Mucosa of descending colon (tissue), 3 donors: ENCODE measurements around the gene SLC17A7. TPM values are rescaled to one million over a fixed set of nuclear protein-coding genes. Genes with fewer than 3 reads are reported as not detected.
A peak's percentile ranks its signal among the peaks of the same experiment; 100 is the strongest.

Experiments
- ATAC-seq: fragments of 200-7000 bp; cut with Tn5 transposase; one replicate; pipeline ENCODE4 v1.9.1; 2020; ENCODE audit warnings: mild to moderate bottlenecking, moderate library complexity
- DNase-seq, 3 donors: peaks; one replicate each; pipeline ENCODE4 v3.0.0-alpha.2; 2020
- H3K36me3 ChIP-seq: fragments of 200-600 bp; one replicate; pipeline ENCODE4 v1.8.0; 2021; ENCODE audit warnings: low read depth, mild to moderate bottlenecking
- H3K4me1 ChIP-seq: fragments of 200-600 bp; one replicate; pipeline ENCODE4 v1.8.0; 2021; ENCODE audit warnings: low read depth, mild to moderate bottlenecking
- H3K4me3 ChIP-seq: fragments of 200-600 bp; one replicate; pipeline ENCODE4 v1.8.0; 2021; ENCODE audit warnings: mild to moderate bottlenecking
- H3K9me3 ChIP-seq: fragments of 200-600 bp; one replicate; pipeline ENCODE4 v1.8.0; 2021; ENCODE audit warnings: mild to moderate bottlenecking
- CTCF ChIP-seq: fragments of 200-600 bp; IDR thresholded peaks from one replicate; pipeline ENCODE4 v1.8.0; 2022; ENCODE audit warnings: antibody characterized with exemption, mild to moderate bottlenecking
- intact Hi-C, 2 donors: fragments of 100-400 bp; cut with DNase I in 1 of 2; cut with micrococcal nuclease in 1 of 2; formaldehyde crosslinking; loops; one replicate each; pipeline versions ENCODE4 v1.11.0 to v1.11.1; 2022; cut with DNase I, micrococcal nuclease
- total RNA-seq, 3 donors: library from RNA; stranded (reverse); fragmentation: NEBNext Ultra II Directional in 2 of 3; extraction: Animal tissue kit (Norgen Biotek cat#: 25700) in 2 of 3; gene quantifications; one replicate each; pipeline versions ENCODE4 v1.2.1 to v1.2.4, GENCODE V29; 2021 to 2023
- donor health status: DM: no; HTN: no; CAD: no; lungs with moderate emphysema.
- donor health status: DM: no; HTN: no; CAD: no.
- donor health status: DM: no; HTN: yes; CAD: no.

The SLC17A7 gene
- total RNA-seq, 3 donors from 2014 or later = 0.20 to 1.0 (median 0.51) TPM

DNA sequence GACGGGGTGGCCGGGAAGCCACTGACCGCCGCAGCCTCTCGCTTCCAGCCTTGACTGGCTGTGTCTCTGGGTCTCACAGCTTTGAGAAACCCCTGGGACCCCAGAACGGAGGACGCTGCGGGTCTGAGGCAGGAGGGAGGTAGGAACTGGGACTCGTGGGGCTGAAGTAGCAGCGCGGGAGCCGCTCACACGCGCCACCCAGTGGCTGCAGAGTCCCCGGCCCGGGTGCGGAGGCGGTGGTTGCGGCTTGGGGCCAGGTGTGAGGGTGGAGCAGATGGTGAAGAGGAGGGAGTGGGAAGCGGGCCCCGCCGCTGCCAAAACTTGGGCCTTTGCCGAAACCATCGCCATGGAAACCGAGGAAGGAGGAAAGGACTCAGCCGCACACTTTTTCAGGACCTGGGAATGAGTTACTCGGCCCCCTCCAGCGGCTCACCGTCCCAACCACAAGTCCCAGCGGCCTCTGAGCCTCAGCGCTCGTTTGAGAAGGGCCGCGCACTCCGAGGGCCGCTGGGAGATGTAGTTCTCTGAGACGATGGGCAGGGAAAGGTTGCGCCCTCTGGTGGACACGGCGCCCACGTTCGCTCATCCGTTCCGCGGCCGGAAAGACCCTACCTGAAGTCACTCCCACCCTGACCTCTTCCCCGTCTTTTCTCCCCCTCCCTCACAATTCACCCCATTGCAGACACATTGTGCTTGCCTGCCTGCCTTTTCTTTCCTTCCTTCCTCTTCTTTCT lies 2.2 kb upstream of the SLC17A7 start:
- intact Hi-C loops = loop anchor here (2.0 to 5.0 kb wide), 2 partner anchors 51 kb away; no protein-coding TSS in a partner anchor
- peak; percentile 75 for TF ChIP-seq CTCF
- no peaks in the 10 kb centered on the region for H3K9me3 ChIP-seq

DNA sequence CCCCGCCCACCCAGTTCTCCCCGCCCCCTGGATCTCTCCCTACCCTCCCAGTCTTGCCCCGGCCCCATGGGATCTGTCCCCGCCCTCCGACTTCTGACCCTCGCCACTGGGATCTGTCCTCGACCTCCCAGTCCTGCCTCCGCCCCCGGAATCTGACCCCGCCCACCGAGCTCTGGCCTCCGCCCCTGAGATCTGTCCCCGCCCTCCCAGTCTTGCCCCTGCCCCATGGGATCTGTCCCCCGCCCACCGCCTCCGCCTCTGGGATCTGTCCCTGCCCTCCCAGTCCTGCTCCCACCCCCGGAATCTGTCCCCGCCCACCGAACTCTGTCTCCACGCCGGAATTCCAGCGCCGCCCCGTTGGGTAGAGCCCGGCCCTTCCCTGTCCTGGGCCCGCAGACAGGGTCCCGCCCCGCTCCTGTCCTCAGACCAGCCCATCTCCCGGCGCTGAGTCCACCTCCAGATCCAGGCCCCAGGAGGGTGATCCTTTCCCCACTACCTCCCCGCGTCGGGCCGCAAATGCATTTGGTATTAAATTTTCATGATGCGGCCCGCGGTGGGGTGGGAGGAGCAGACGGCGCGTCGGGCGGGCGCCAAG lies 1.5 kb upstream of the SLC17A7 start:
- intact Hi-C loops = loop anchor here (2.0 to 5.0 kb wide), 2 partner anchors 50 to 51 kb away; no protein-coding TSS in a partner anchor
- Histone ChIP-seq H3K9me3 (no peaks in the 10 kb centered on the region), H3K36me3 (no peaks in the 10 kb centered on the region), H3K4me1 (no peaks in the 10 kb centered on the region), H3K4me3 (peak overlapping the region; percentile 42)
- DNase-seq = peak; percentile 94 to 96 (median 95)
- peak; percentile 81 for ATAC-seq
- no peak for TF ChIP-seq CTCF

More for the DNA sequence above, 2.2 kb upstream of the SLC17A7 start:
- Histone ChIP-seq H3K4me3 (peak overlapping the region; percentile 42), H3K4me1 (no peaks in the 10 kb centered on the region), H3K36me3 (no peaks in the 10 kb centered on the region)
- DNase-seq (peak; percentile 96), ATAC-seq (peak; percentile 94)

- Histone ChIP-seq H3K4me1 (no peaks in the 10 kb centered on the region), H3K4me3 (no peak overlapping the region), H3K36me3 (no peaks in the 10 kb centered on the region), H3K9me3 (no peaks in the 10 kb centered on the region)
- TF ChIP-seq CTCF = no peak
- ATAC-seq (no peak), DNase-seq (peak in 1 of 3 donors; percentile 46)
- intact Hi-C loops = loop anchor here (2.0 to 5.0 kb wide), 2 partner anchors 50 kb away; no protein-coding TSS in a partner anchor
These were observed 1.0 kb upstream of the SLC17A7 start for GRCh38 chr19:49442354-49442753.

GRCh38 chr19:49441960-49442350 lies 628 bp upstream of the SLC17A7 start:
- Histone ChIP-seq H3K4me1 (no peaks in the 10 kb centered on the region), H3K4me3 (no peak overlapping the region), H3K36me3 (no peaks in the 10 kb centered on the region), H3K9me3 (no peaks in the 10 kb centered on the region)
- ATAC-seq = no peak
- TF ChIP-seq CTCF = no peak
- intact Hi-C loops = loop anchor here (2.0 to 5.0 kb wide), 2 partner anchors 49 to 50 kb away; no protein-coding TSS in a partner anchor
- DNase-seq = no peak

GRCh38 chr19:49440439-49441209 lies 703 bp downstream of the SLC17A7 start:
- no peaks in the 10 kb centered on the region for H3K9me3 ChIP-seq
- no peak for DNase-seq
- H3K4me1 ChIP-seq = no peaks in the 10 kb centered on the region
- intact Hi-C loops = loop anchor here in 1 of 2 donors (5.0 kb wide), 1 partner anchor 48 kb away; no protein-coding TSS in a partner anchor
- H3K36me3 ChIP-seq = no peaks in the 10 kb centered on the region
- no peak for TF ChIP-seq CTCF
- ATAC-seq = no peak
- H3K4me3 ChIP-seq = no peak overlapping the region
